HepG2 (cell line): Measurements from ENCODE around the gene KCTD15. TPM values are rescaled to one million over a fixed set of nuclear protein-coding genes. Genes with fewer than 3 reads are reported as not detected.

Source experiments
- ATAC-seq: fragments of 200-7000 bp; cut with Tn5 transposase; 3 replicates; pipeline ENCODE4 v1.9.1; 2020; ENCODE audit warnings: mild to moderate bottlenecking, moderate library complexity
- BruUV-seq: library from RNA; stranded (reverse); fragments of 400-500 nt; replicated peaks from 2 replicates; lab custom pipeline; 2021; lab: Mats Ljungman, UMichigan
- CTCF ChIA-PET: fragments of 300-600 bp; formaldehyde crosslinking; extraction: SDS; loops from one replicate; lab custom pipeline; 2021; ENCODE audit warnings: low total read pairs, inconsistent platforms, low intra/inter-chr PET ratio; lab: Yijun Ruan, JAX
- POLR2A ChIA-PET: fragments of 350-600 bp; sonication (Branson Sonifier 250); formaldehyde crosslinking; loops from one replicate; lab custom pipeline; 2020; ENCODE audit warnings: antibody characterized with exemption, inconsistent platforms; lab: Yijun Ruan, JAX
- DNase-seq: peaks from one replicate; pipeline ENCODE4 v3.0.0-alpha.2; 2015; ENCODE audit warnings: low spot score
- FAIRE-seq: peaks from 3 replicates; lab custom pipeline; 2011; peaks lifted over from hg19 to GRCh38; lab: Jason Lieb, UNC
- H2AFZ ChIP-seq: one replicate; pipeline ENCODE4 v1.6.1; 2011; ENCODE audit warnings: low read length, inconsistent platforms
- H3K27ac ChIP-seq: fragments of 300-600 bp; 3 replicates; pipeline ENCODE4 v1.8.0; 2011; ENCODE audit warnings: mixed run types, mild to moderate bottlenecking, mixed read lengths, low read length, inconsistent platforms; ENCODE audit not compliant: insufficient read depth; ENCODE audit errors: extremely low read length
- H3K27me3 ChIP-seq, 2 experiments: fragments of 200-600 bp in 1 of 2; 2 replicates in 1 of 2; 3 replicates in 1 of 2; pipeline versions ENCODE4 v1.6.0 to v1.8.0; 2011; ENCODE audit warnings: low read length in 2 of 2, mild to moderate bottlenecking in 2 of 2, moderate library complexity in 2 of 2, inconsistent platforms in 1 of 2; ENCODE audit not compliant: insufficient read depth in 2 of 2, control insufficient read depth in 1 of 2
- H3K36me3 ChIP-seq, 2 experiments: fragments of 200-600 bp in 1 of 2; replicated peaks in 1 of 2; 2 replicates in 1 of 2; 3 replicates in 1 of 2; pipeline versions ENCODE4 v1.5.1 to v1.8.0; 2011; ENCODE audit warnings: low read length in 2 of 2, inconsistent platforms in 1 of 2; ENCODE audit not compliant: insufficient read depth in 2 of 2, control insufficient read depth in 1 of 2
- H3K4me1 ChIP-seq: 2 replicates; pipeline ENCODE4 v1.5.1; 2012; ENCODE audit warnings: low read length, inconsistent platforms; ENCODE audit not compliant: insufficient read depth
- H3K4me2 ChIP-seq: 2 replicates; pipeline ENCODE4 v1.6.0; 2011; ENCODE audit warnings: low read depth, low read length, inconsistent platforms
- H3K4me3 ChIP-seq, 3 experiments: fragments of 200-600 bp in 1 of 3; sonication (generic), shearing (Covaris generic) in 1 of 3; replicated peaks in 1 of 3; 2 replicates each; pipeline ENCODE4 v1.5.1; 2011 to 2016; ENCODE audit warnings: low read length in 3 of 3, inconsistent platforms in 2 of 3, low read depth in 2 of 3, mild to moderate bottlenecking in 2 of 3, control low read depth in 1 of 3, mixed read lengths in 1 of 3; ENCODE audit not compliant: insufficient read depth in 1 of 3
- H3K79me2 ChIP-seq: one replicate; pipeline ENCODE4 v1.6.1; 2011; ENCODE audit warnings: low read length, inconsistent platforms; ENCODE audit not compliant: insufficient read depth
- H3K9ac ChIP-seq: 2 replicates; pipeline ENCODE4 v1.6.0; 2011; ENCODE audit warnings: mild to moderate bottlenecking, low read depth, low read length, inconsistent platforms; ENCODE audit not compliant: insufficient read depth
- H3K9me3 ChIP-seq: 2 replicates; pipeline ENCODE4 v1.5.1; 2012; ENCODE audit warnings: mild to moderate bottlenecking, low read length
- H4K20me1 ChIP-seq: 2 replicates; pipeline ENCODE4 v1.6.0; 2011; ENCODE audit warnings: inconsistent platforms, mild to moderate bottlenecking, low read length, moderate library complexity; ENCODE audit not compliant: insufficient read depth
- HES4 ChIP-seq: sonication (generic); formaldehyde crosslinking; IDR thresholded peaks from 2 replicates; pipeline ENCODE4 v1.9.0; 2021; ENCODE audit warnings: mild to moderate bottlenecking, missing genetic modification reagents, borderline replicate concordance
- KIAA2018 ChIP-seq: sonication (generic); formaldehyde crosslinking; IDR thresholded peaks from 2 replicates; pipeline ENCODE4 v1.5.0; 2020; ENCODE audit warnings: mild to moderate bottlenecking, missing genetic modification reagents, borderline replicate concordance
- KLF9 ChIP-seq: IDR thresholded peaks from 2 replicates; pipeline ENCODE4 v1.6.1; 2016; ENCODE audit warnings: low read depth
- MLLT10 ChIP-seq: sonication (generic); formaldehyde crosslinking; IDR thresholded peaks from 2 replicates; pipeline ENCODE4 v1.4.0; 2020; ENCODE audit warnings: missing genetic modification reagents
- MYC ChIP-seq: sonication (generic); formaldehyde crosslinking; IDR thresholded peaks from 2 replicates; pipeline ENCODE4 v1.9.0; 2021; ENCODE audit warnings: missing genetic modification reagents, borderline replicate concordance
- ZNF549 ChIP-seq: sonication (generic); formaldehyde crosslinking; IDR thresholded peaks from 2 replicates; pipeline ENCODE4 v1.5.0; 2020; ENCODE audit warnings: missing genetic modification reagents
- WGBS: methylation state at CpG from one replicate; pipeline ENCODE4 v1.1.6; 2017; ENCODE audit warnings: low lambda C conversion rate; 5-methylcytosine and 5-hydroxymethylcytosine counted together
- in situ Hi-C: cut with HindIII; loops from 2 replicates; pipeline ENCODE4 v1.10.0; 2017; ENCODE audit warnings: low pct_unique_long_range_greater_than_20kb; ENCODE audit not compliant: extremely low pct_ligation_motif_present
- intact Hi-C: fragments of 100-400 bp; cut with micrococcal nuclease; formaldehyde crosslinking; loops from one replicate; pipeline ENCODE4 v1.10.0; 2022; ENCODE audit not compliant: unreplicated experiment
- polyA plus RNA-seq, 8 experiments: library from polyadenylated mRNA; depleted of rRNA in 3 of 8; stranded (reverse) in 7 of 8; unstranded in 1 of 8; fragments of >200 nt; fragmentation: Illumina TruSeq in 4 of 8; extraction: Trizol in 4 of 8; gene quantifications; 2 replicates each; pipeline versions ENCODE4 v1.2.1 to v1.2.3, GENCODE V29; 2011 to 2016; ENCODE audit warnings: low read depth in 4 of 8, missing spikeins in 1 of 8, mixed read lengths in 1 of 8; ENCODE audit not compliant: insufficient read depth in 1 of 8
- total RNA-seq, 5 experiments: library from RNA; depleted of rRNA; stranded (reverse); fragments of >200 nt; fragmentation: Illumina TruSeq; extraction: Trizol; gene quantifications; 2 replicates each; pipeline ENCODE4 v1.2.3, GENCODE V29; 2016; ENCODE audit warnings: low read depth in 1 of 5
- TF ChIP-seq, protein P1 (sequence below): sonication (generic); formaldehyde crosslinking; IDR thresholded peaks from 2 replicates; pipeline ENCODE4 v1.4.0; 2020; ENCODE audit warnings: missing genetic modification reagents
- TF ChIP-seq, protein P2 (sequence below): sonication (generic); formaldehyde crosslinking; IDR thresholded peaks from 2 replicates; pipeline ENCODE4 v1.5.0; 2020; ENCODE audit warnings: mild to moderate bottlenecking, missing genetic modification reagents
- TF ChIP-seq, protein P3 (sequence below): sonication (generic); formaldehyde crosslinking; IDR thresholded peaks from 2 replicates; pipeline ENCODE4 v1.5.1; 2020; ENCODE audit warnings: missing genetic modification reagents, mild to moderate bottlenecking, borderline replicate concordance
- TF ChIP-seq, protein P4 (sequence below): sonication (generic); formaldehyde crosslinking; conservative IDR thresholded peaks from 2 replicates; pipeline ENCODE4 v1.8.1; 2023; ENCODE audit warnings: missing genetic modification reagents

Gene KCTD15
- total and polyA plus RNA-seq, 2 of the 13 experiments (the other 11 are each of a cell fraction or from before 2014, with no cell fraction given): 13.2 to 16.7 TPM

GRCh38 chr19:33751436-33751770 is 45.3 kb upstream of the KCTD15 start:
- Histone ChIP-seq H3K79me2 (no peaks in the 10 kb centered on the region), H3K4me3 (no peak overlapping the region), H3K36me3 (no peaks in the 10 kb centered on the region), H3K27me3 (peaks cover 2 to 42% of the 10 kb centered on the region in 2 experiments; a peak in 4 of 5 replicates), H2AFZ (no peak overlapping the region), H3K27ac (no peak overlapping the region), H3K9ac (no peak overlapping the region), H3K4me2 (no peak overlapping the region), H3K9me3 (no peaks in the 10 kb centered on the region), H3K4me1 (no peaks in the 10 kb centered on the region), H4K20me1 (no peaks in the 10 kb centered on the region)
- FAIRE-seq: no peak
- BruUV-seq: no TSS peak
- no peak for ATAC-seq
- CTCF ChIA-PET: no interaction called here
- no peak for DNase-seq
- WGBS: 33% methylated on average over 3 of the region's 5 CpGs
- intact Hi-C loops (no loop called here), in situ Hi-C loops (no loop called here)
- POLR2A ChIA-PET: no interaction called here
- TF ChIP-seq HES4 (CRISPR knock-in tag) (no peak), KIAA2018 (CRISPR knock-in tag) (no peak), ZNF549 (CRISPR knock-in tag) (no peak), MLLT10 (CRISPR knock-in tag) (no peak), KLF9 (CRISPR knock-in tag) (no peak), MYC (CRISPR knock-in tag) (no peak)
- TF ChIP-seq, protein P1, sequence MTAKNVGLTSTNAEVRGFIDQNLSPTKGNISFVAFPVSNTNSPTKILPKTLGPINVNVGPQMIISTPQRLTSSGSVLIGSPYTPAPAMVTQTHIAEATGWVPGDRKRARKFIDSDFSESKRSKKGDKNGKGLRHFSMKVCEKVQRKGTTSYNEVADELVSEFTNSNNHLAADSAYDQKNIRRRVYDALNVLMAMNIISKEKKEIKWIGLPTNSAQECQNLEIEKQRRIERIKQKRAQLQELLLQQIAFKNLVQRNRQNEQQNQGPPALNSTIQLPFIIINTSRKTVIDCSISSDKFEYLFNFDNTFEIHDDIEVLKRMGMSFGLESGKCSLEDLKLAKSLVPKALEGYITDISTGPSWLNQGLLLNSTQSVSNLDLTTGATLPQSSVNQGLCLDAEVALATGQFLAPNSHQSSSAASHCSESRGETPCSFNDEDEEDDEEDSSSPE (CRISPR knock-in tag): no peak
- TF ChIP-seq, protein P2, sequence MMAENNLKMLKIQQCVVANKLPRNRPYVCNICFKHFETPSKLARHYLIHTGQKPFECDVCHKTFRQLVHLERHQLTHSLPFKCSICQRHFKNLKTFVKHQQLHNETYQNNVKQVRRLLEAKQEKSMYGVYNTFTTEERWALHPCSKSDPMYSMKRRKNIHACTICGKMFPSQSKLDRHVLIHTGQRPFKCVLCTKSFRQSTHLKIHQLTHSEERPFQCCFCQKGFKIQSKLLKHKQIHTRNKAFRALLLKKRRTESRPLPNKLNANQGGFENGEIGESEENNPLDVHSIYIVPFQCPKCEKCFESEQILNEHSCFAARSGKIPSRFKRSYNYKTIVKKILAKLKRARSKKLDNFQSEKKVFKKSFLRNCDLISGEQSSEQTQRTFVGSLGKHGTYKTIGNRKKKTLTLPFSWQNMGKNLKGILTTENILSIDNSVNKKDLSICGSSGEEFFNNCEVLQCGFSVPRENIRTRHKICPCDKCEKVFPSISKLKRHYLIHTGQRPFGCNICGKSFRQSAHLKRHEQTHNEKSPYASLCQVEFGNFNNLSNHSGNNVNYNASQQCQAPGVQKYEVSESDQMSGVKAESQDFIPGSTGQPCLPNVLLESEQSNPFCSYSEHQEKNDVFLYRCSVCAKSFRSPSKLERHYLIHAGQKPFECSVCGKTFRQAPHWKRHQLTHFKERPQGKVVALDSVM (CRISPR knock-in tag): no peak
- TF ChIP-seq, protein P3, sequence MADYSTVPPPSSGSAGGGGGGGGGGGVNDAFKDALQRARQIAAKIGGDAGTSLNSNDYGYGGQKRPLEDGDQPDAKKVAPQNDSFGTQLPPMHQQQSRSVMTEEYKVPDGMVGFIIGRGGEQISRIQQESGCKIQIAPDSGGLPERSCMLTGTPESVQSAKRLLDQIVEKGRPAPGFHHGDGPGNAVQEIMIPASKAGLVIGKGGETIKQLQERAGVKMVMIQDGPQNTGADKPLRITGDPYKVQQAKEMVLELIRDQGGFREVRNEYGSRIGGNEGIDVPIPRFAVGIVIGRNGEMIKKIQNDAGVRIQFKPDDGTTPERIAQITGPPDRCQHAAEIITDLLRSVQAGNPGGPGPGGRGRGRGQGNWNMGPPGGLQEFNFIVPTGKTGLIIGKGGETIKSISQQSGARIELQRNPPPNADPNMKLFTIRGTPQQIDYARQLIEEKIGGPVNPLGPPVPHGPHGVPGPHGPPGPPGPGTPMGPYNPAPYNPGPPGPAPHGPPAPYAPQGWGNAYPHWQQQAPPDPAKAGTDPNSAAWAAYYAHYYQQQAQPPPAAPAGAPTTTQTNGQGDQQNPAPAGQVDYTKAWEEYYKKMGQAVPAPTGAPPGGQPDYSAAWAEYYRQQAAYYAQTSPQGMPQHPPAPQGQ (CRISPR knock-in tag): no peak
- TF ChIP-seq, protein P4, sequence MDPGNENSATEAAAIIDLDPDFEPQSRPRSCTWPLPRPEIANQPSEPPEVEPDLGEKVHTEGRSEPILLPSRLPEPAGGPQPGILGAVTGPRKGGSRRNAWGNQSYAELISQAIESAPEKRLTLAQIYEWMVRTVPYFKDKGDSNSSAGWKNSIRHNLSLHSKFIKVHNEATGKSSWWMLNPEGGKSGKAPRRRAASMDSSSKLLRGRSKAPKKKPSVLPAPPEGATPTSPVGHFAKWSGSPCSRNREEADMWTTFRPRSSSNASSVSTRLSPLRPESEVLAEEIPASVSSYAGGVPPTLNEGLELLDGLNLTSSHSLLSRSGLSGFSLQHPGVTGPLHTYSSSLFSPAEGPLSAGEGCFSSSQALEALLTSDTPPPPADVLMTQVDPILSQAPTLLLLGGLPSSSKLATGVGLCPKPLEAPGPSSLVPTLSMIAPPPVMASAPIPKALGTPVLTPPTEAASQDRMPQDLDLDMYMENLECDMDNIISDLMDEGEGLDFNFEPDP: no peak
